Calu3 (cell line): ENCODE results near the gene NAT9. TPM values are rescaled to one million over a fixed set of nuclear protein-coding genes. Genes with fewer than 3 reads are reported as not detected.

Experiments
- BruUV-seq: library from RNA; stranded (reverse); fragments of 400-500 nt; replicated peaks from 2 replicates; lab custom pipeline; 2021; lab: Mats Ljungman, UMichigan
- CTCF ChIA-PET: fragments of 300-600 bp; sonication (Branson Sonifier 250); formaldehyde crosslinking; loops from one replicate; lab custom pipeline; 2022; ENCODE audit warnings: antibody characterized with exemption; lab: Charles Lee
- DNase-seq: peaks from one replicate; pipeline ENCODE4 v3.0.0; 2022
- H3K27ac Mint-ChIP-seq: one replicate; pipeline ENCODE4 v1.8.0; 2022; ENCODE audit warnings: mixed read lengths; ENCODE audit not compliant: unreplicated experiment
- H3K27me3 Mint-ChIP-seq: one replicate; pipeline ENCODE4 v1.8.0; 2022; ENCODE audit warnings: mixed read lengths; ENCODE audit not compliant: unreplicated experiment
- H3K36me3 Mint-ChIP-seq: one replicate; pipeline ENCODE4 v1.8.0; 2022; ENCODE audit warnings: mild to moderate bottlenecking, moderate library complexity, mixed read lengths; ENCODE audit not compliant: insufficient read depth, unreplicated experiment
- H3K4me1 Mint-ChIP-seq: one replicate; pipeline ENCODE4 v1.8.0; 2022; ENCODE audit warnings: mild to moderate bottlenecking, low read depth, mixed read lengths; ENCODE audit not compliant: unreplicated experiment
- H3K4me3 Mint-ChIP-seq: one replicate; pipeline ENCODE4 v1.8.0; 2022; ENCODE audit warnings: mild to moderate bottlenecking, low read depth, moderate library complexity, mixed read lengths; ENCODE audit not compliant: unreplicated experiment
- H3K9me3 Mint-ChIP-seq: one replicate; pipeline ENCODE4 v1.8.0; 2022; ENCODE audit warnings: low read depth, mixed read lengths; ENCODE audit not compliant: unreplicated experiment
- CTCF ChIP-seq: fragments of 200-600 bp; IDR thresholded peaks from one replicate; pipeline ENCODE4 v1.8.0; 2022; ENCODE audit warnings: antibody characterized with exemption; ENCODE audit not compliant: unreplicated experiment
- intact Hi-C: fragments of 100-400 bp; cut with micrococcal nuclease; formaldehyde crosslinking; loops from one replicate; pipeline ENCODE4 v1.10.0; 2022; ENCODE audit not compliant: unreplicated experiment
- total RNA-seq: library from RNA; stranded (reverse); gene quantifications from 2 replicates; pipeline ENCODE4 v1.2.3, GENCODE V29; 2022

Gene NAT9
- total RNA-seq, 1 experiment from 2014 or later = 66.5 TPM

GRCh38 chr17:74763565-74764387 is 12.4 kb downstream of the NAT9 start:
- no peak for DNase-seq
- H3K27ac Mint-ChIP-seq = no peak overlapping the region
- no peak for TF ChIP-seq CTCF
- intact Hi-C loops = no loop called here
- no TSS peak for BruUV-seq
- peaks cover 42% of the 10 kb centered on the region for H3K4me1 Mint-ChIP-seq
- no peak overlapping the region for H3K4me3 Mint-ChIP-seq
- CTCF ChIA-PET = interaction anchor here (1.1 to 2.3 kb wide), 2 partner anchors 7 to 14 kb away, joined by 3 to 4 read pairs; no protein-coding TSS in a partner anchor
- no peaks in the 10 kb centered on the region for H3K27me3 Mint-ChIP-seq
- peaks cover 31% of the 10 kb centered on the region for H3K36me3 Mint-ChIP-seq
- no peaks in the 10 kb centered on the region for H3K9me3 Mint-ChIP-seq

- Mint-ChIP-seq H3K9me3 (no peaks in the 10 kb centered on the region), H3K27ac (no peak overlapping the region), H3K36me3 (peaks cover 28% of the 10 kb centered on the region), H3K4me3 (no peak overlapping the region), H3K27me3 (no peaks in the 10 kb centered on the region), H3K4me1 (peaks cover 46% of the 10 kb centered on the region)
- no TSS peak for BruUV-seq
- DNase-seq = no peak
- TF ChIP-seq CTCF = no peak
- CTCF ChIA-PET = no interaction called here
- intact Hi-C loops = no loop called here
Observed at GRCh38 chr17:74761931-74762330, 14.2 kb downstream of the NAT9 start.

- H3K4me1 Mint-ChIP-seq = peaks cover 50% of the 10 kb centered on the region
- no peak overlapping the region for H3K4me3 Mint-ChIP-seq
- CTCF ChIA-PET = interaction anchor here (4.4 kb wide), 1 partner anchor 9 kb away, joined by 30 read pairs; no protein-coding TSS in a partner anchor
Observed at GRCh38 chr17:74761419-74761818, 14.7 kb downstream of the NAT9 start.

More at GRCh38 chr17:74761419-74761818, 14.7 kb downstream of the NAT9 start:
- TF ChIP-seq CTCF = no peak
- peaks cover 24% of the 10 kb centered on the region for H3K36me3 Mint-ChIP-seq
- no peak overlapping the region for H3K27ac Mint-ChIP-seq
- H3K9me3 Mint-ChIP-seq = no peaks in the 10 kb centered on the region
- intact Hi-C loops = no loop called here
- no peak for DNase-seq
- no peaks in the 10 kb centered on the region for H3K27me3 Mint-ChIP-seq
- no TSS peak for BruUV-seq
